ENCODE results near the gene ARHGAP18. TPM values are rescaled to one million over a fixed set of nuclear protein-coding genes. Genes with fewer than 3 reads are reported as not detected.

The ARHGAP18 gene
- total and polyA plus RNA-seq, 2 of the 13 experiments (the other 11 are each of a cell fraction or from before 2014, with no cell fraction given), result 58.2 to 115 TPM

- TF ChIP-seq CHCHD3 (CRISPR knock-in tag; IDR thresholded peaks at IDR 0.05), result no peak
- no peak for TF ChIP-seq STAT5B (CRISPR knock-in tag; IDR thresholded peaks at IDR 0.05)
- no peak for TF ChIP-seq RFX1 (IDR thresholded peaks at IDR 0.05)
Measured at GRCh38 chr6:129645830-129646579, 64.0 kb downstream of the ARHGAP18 start (continued).

DNA sequence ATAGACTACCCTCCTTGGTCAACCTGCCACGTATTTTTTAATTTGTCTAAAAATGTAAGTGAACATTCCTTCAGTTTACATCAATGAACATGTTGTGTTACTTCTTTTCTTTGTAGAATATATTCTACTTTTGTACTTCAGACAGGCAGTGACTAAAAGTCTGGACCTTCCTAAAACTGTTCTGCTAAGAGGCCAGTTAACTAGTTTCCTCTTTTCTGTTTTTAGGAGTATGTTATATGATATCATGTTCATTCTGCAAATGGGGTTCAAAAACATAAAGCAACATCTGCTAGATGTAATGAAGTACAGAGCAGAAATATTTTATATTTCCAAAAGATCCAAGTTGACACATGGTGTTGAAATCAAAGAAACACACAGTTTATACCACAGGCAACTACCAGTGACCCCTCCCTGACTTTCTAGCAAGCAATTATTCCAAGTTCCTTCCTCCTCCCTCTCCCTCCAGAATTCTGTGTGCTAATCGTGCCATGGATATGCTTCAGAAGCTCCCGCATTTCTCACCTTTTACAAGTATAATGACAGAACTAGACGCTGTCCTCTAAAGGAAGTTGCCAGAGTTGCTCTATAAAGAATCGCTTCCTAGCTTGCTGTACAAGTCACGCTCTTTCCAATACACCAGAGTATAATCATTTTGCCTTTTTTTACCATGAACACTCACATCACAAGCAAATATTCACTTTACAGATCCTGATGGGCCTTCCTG, 64.7 kb downstream of the ARHGAP18 start:
- H3K4me1 ChIP-seq (ENCODE audit: insufficient read depth, low read length), result peaks cover 89% of the 10 kb centered on the region
- TF ChIP-seq ZNF841 (CRISPR knock-in tag; IDR thresholded peaks at IDR 0.05; ENCODE audit: borderline replicate concordance) (no peak), KDM1A (CRISPR knock-in tag; IDR thresholded peaks at IDR 0.05) (no peak), ARID5B (CRISPR knock-in tag; IDR thresholded peaks at IDR 0.05) (peak; percentile 7; the same call in 1 of the 2 replicates), PCBP2 (optimal IDR thresholded peaks at IDR 0.05; ENCODE audit: low read depth, low read length, poor library complexity, severe bottlenecking) (no peak), GTF3A (CRISPR knock-in tag; conservative IDR thresholded peaks at IDR 0.05) (no peak), SIN3B (IDR thresholded peaks at IDR 0.05; ENCODE audit: low read length) (no peak), KLF15 (CRISPR knock-in tag; IDR thresholded peaks at IDR 0.05; ENCODE audit: borderline replicate concordance) (no peak), SIX4 (CRISPR knock-in tag; IDR thresholded peaks at IDR 0.05) (0 out of 2 replicates have a peak, but pooled peaks have one; percentile 17), MIER3 (CRISPR knock-in tag; IDR thresholded peaks at IDR 0.05; ENCODE audit: borderline replicate concordance) (no peak), RBM22 (optimal IDR thresholded peaks at IDR 0.05; ENCODE audit: low read length) (peak; percentile 77), KLF12 (CRISPR knock-in tag; IDR thresholded peaks at IDR 0.05; ENCODE audit: borderline replicate concordance) (no peak), YEATS2 (CRISPR knock-in tag; IDR thresholded peaks at IDR 0.05; ENCODE audit: borderline replicate concordance) (no peak)

More for the DNA sequence above, 64.7 kb downstream of the ARHGAP18 start:
- no peaks in the 10 kb centered on the region for H3K27me3 ChIP-seq (ENCODE audit: control insufficient read depth in 1 of 2, insufficient read depth in 2 of 2, low read length in 2 of 2)
- peaks cover 4 to 25% of the 10 kb centered on the region in 2 experiments for H3K36me3 ChIP-seq (replicated peaks in 1 of 2; ENCODE audit: control insufficient read depth in 1 of 2, insufficient read depth in 2 of 2, low read length in 2 of 2)
- peak; percentile 46 for ATAC-seq
- no peaks in the 10 kb centered on the region for H3K9me3 ChIP-seq (ENCODE audit: low read length)
- DNase-seq (ENCODE audit: low spot score), result no peak
- BruUV-seq (replicated peaks), result no TSS peak
- H2AFZ ChIP-seq (ENCODE audit: low read length), result no peak overlapping the region
- in situ Hi-C loops (cut with HindIII; ENCODE audit: extremely low pct_ligation_motif_present, low pct_unique_long_range_greater_than_20kb), result no loop called here
- FAIRE-seq, result no peak
- ChIA-PET POLR2A (interaction anchor here (0.5 to 2.0 kb wide), 9 partner anchors 9 to 72 kb away, joined by 3 to 11 read pairs (median 3); partner anchors contain the start of gene ARHGAP18), CTCF (ENCODE audit: low intra/inter-chr PET ratio, low total read pairs) (no interaction called here)
- whole genome bisulfite sequencing (ENCODE audit: low lambda C conversion rate), result 92% methylated on average over 6 of the region's 6 CpGs
- 0 out of 2 replicates have a peak overlapping the region, but pooled peaks have one; percentile 1 for H3K9ac ChIP-seq (ENCODE audit: insufficient read depth, low read depth, low read length)
- intact Hi-C loops (cut with micrococcal nuclease; ENCODE audit: unreplicated experiment), result loop anchor here (2.0 to 5.0 kb wide), 2 partner anchors 37 to 72 kb away; no protein-coding TSS in a partner anchor
- H3K27ac ChIP-seq (ENCODE audit: extremely low read length, insufficient read depth, low read length), result peak overlapping the region; percentile 68
- peak overlapping the region; percentile 56 for H3K4me2 ChIP-seq (ENCODE audit: low read depth, low read length)
- no peak overlapping the region; a peak in 1 of 6 replicates for H3K4me3 ChIP-seq (replicated peaks in 1 of 3; ENCODE audit: insufficient read depth in 1 of 3, low read depth in 2 of 3, low read length in 3 of 3)
- H3K79me2 ChIP-seq (ENCODE audit: insufficient read depth, low read length), result peaks cover 92% of the 10 kb centered on the region
- H4K20me1 ChIP-seq (ENCODE audit: insufficient read depth, low read length), result no peaks in the 10 kb centered on the region
